Keratinocyte (primary cell): ENCODE data around the gene SYNDIG1. TPM values are rescaled to one million over a fixed set of nuclear protein-coding genes. Genes with fewer than 3 reads are reported as not detected.

Experiments
- DNase-seq: peaks from one replicate; pipeline ENCODE4 v3.0.0-alpha.2; 2011; ENCODE audit warnings: low read depth, missing footprints, low spot score
- FAIRE-seq: peaks from 2 replicates; lab custom pipeline; 2011; peaks lifted over from hg19 to GRCh38; lab: Jason Lieb, UNC
- H2AFZ ChIP-seq: 2 replicates; pipeline ENCODE4 v1.6.0; 2012; ENCODE audit warnings: low read length, control low read depth, inconsistent platforms; ENCODE audit not compliant: control insufficient read depth
- H3K27ac ChIP-seq: 2 replicates; pipeline ENCODE4 v1.5.1; 2011; ENCODE audit warnings: low read length; ENCODE audit not compliant: control insufficient read depth, insufficient read depth
- H3K27me3 ChIP-seq: 3 replicates; pipeline ENCODE4 v1.6.0; 2011; ENCODE audit warnings: low read length; ENCODE audit not compliant: control insufficient read depth, insufficient read depth; ENCODE audit errors: extremely low read depth
- H3K36me3 ChIP-seq, 2 experiments: 2 replicates in 1 of 2; 3 replicates in 1 of 2; pipeline ENCODE4 v1.5.1; 2011; ENCODE audit warnings: low read length in 2 of 2, mild to moderate bottlenecking in 1 of 2; ENCODE audit not compliant: control insufficient read depth in 2 of 2, insufficient read depth in 2 of 2; ENCODE audit errors: extremely low read depth in 1 of 2
- H3K4me1 ChIP-seq: 3 replicates; pipeline ENCODE4 v1.5.1; 2011; ENCODE audit warnings: low read length; ENCODE audit not compliant: control insufficient read depth, insufficient read depth; ENCODE audit errors: extremely low read depth
- H3K4me2 ChIP-seq: 3 replicates; pipeline ENCODE4 v1.6.0; 2011; ENCODE audit warnings: low read depth, low read length; ENCODE audit not compliant: control insufficient read depth, insufficient read depth; ENCODE audit errors: extremely low read depth
- H3K4me3 ChIP-seq, 3 experiments: fragments of 200-600 bp in 1 of 3; sonication (generic) in 1 of 3; 2 replicates in 2 of 3; 3 replicates in 1 of 3; pipeline ENCODE4 v1.5.1; 2011 to 2016; ENCODE audit warnings: low read length in 3 of 3, mild to moderate bottlenecking in 3 of 3, control low read depth in 2 of 3, inconsistent platforms in 1 of 3, low read depth in 1 of 3, mixed read lengths in 1 of 3, mixed run types in 1 of 3, moderate library complexity in 1 of 3; ENCODE audit not compliant: control insufficient read depth in 2 of 3, insufficient read depth in 2 of 3; ENCODE audit errors: extremely low read depth in 1 of 3
- H3K79me2 ChIP-seq: 2 replicates; pipeline ENCODE4 v1.6.0; 2012; ENCODE audit warnings: low read length; ENCODE audit not compliant: control insufficient read depth, insufficient read depth
- H3K9ac ChIP-seq: 3 replicates; pipeline ENCODE4 v1.6.0; 2011; ENCODE audit warnings: low read length; ENCODE audit not compliant: control insufficient read depth, insufficient read depth; ENCODE audit errors: extremely low read depth
- H3K9me1 ChIP-seq: 3 replicates; pipeline ENCODE4 v1.6.0; 2011; ENCODE audit warnings: low read length; ENCODE audit not compliant: control insufficient read depth, insufficient read depth; ENCODE audit errors: extremely low read depth
- H3K9me3 ChIP-seq: 2 replicates; pipeline ENCODE4 v1.5.1; 2012; ENCODE audit warnings: low read depth, low read length; ENCODE audit not compliant: control insufficient read depth
- H4K20me1 ChIP-seq: 3 replicates; pipeline ENCODE4 v1.6.0; 2011; ENCODE audit warnings: low read length; ENCODE audit not compliant: control insufficient read depth, insufficient read depth; ENCODE audit errors: extremely low read depth
- EZH2 ChIP-seq: IDR thresholded peaks from one replicate; pipeline ENCODE4 v1.6.1; 2012; ENCODE audit warnings: inconsistent platforms, mild to moderate bottlenecking, low read length, moderate library complexity
- dilution Hi-C: fragments of 300-500 bp; cut with MboI; formaldehyde crosslinking; loops from one replicate; pipeline ENCODE4 v1.7.0; 2020; ENCODE audit warnings: low sequenced_read_pairs; ENCODE audit not compliant: extremely low pct_ligation_motif_present
- polyA plus RNA-seq, 5 experiments: library from polyadenylated mRNA; depleted of rRNA in 3 of 5; stranded (reverse) in 3 of 5; stranded (forward) in 1 of 5; unstranded in 1 of 5; fragments of >200 nt; gene quantifications; 1 replicate in 1 of 5; 2 replicates in 3 of 5; 3 replicates in 1 of 5; pipeline versions ENCODE4 v1.2.1 to v1.2.3, GENCODE V29; 2011 to 2012; ENCODE audit warnings: missing spikeins in 2 of 5, low read depth in 1 of 5, low replicate concordance in 1 of 5
- TF ChIP-seq, protein P1 (sequence below), 3 experiments: IDR thresholded peaks in 1 of 3; conservative IDR thresholded peaks in 1 of 3; optimal IDR thresholded peaks in 1 of 3; 2 replicates in 2 of 3; 3 replicates in 1 of 3; pipeline versions ENCODE3 to v1.5.1; 2011; ENCODE audit warnings: low read length in 3 of 3, mild to moderate bottlenecking in 3 of 3, moderate library complexity in 2 of 3, control low read depth in 1 of 3, inconsistent platforms in 1 of 3; ENCODE audit not compliant: insufficient read depth in 2 of 3; ENCODE audit errors: extremely low read depth in 1 of 3

The SYNDIG1 gene
- polyA plus RNA-seq, 1 donor (not counting 4 experiments of a cell fraction or from before 2014, with no cell fraction given), result 0.38 TPM

DNA sequence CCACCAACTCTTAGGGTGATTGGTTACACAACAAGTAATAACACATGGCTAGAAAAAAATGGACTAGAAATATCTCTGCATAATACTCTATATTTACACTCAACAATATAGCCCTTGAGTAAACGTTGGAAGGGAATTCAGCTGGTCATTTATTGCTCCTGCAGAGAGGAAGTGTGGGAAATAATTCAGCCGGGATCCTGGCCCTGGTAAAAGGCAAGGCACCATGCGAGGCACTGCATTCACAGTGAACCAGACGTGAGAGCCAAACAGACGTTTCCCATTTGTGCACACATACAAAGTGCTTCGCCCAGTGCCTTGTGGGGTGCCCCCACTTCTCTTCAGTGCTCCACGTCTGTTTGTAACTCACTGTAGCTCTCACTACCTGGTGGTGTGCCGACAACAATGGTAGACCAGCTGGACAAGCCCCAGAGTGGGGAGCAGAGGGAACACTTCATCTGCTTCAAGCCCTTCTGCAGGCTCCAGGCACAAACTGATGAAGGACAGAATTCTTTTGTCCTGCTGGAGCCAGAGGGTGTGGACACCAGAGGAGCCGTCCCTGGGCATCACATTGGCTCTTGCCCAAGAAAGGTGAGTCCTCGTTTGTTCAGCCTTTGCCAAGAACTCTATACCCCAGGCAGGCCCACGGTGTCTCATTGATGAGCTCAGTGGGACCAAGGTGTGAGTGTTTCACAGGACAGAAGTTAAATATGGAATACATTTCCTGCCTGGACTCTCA lies 18.8 kb downstream of the SYNDIG1 start:
- Histone ChIP-seq H3K27ac (no peak overlapping the region), H3K9me3 (peaks cover 5% of the 10 kb centered on the region), H3K4me2 (no peak overlapping the region), H3K27me3 (no peaks in the 10 kb centered on the region), H3K79me2 (no peaks in the 10 kb centered on the region), H3K4me1 (no peaks in the 10 kb centered on the region), H4K20me1 (no peaks in the 10 kb centered on the region), H3K4me3 (no peak overlapping the region), H3K9me1 (no peaks in the 10 kb centered on the region), H3K9ac (no peak overlapping the region), H2AFZ (no peak overlapping the region), H3K36me3 (no peaks in the 10 kb centered on the region)
- TF ChIP-seq EZH2, result no peak
- TF ChIP-seq, protein P1, sequence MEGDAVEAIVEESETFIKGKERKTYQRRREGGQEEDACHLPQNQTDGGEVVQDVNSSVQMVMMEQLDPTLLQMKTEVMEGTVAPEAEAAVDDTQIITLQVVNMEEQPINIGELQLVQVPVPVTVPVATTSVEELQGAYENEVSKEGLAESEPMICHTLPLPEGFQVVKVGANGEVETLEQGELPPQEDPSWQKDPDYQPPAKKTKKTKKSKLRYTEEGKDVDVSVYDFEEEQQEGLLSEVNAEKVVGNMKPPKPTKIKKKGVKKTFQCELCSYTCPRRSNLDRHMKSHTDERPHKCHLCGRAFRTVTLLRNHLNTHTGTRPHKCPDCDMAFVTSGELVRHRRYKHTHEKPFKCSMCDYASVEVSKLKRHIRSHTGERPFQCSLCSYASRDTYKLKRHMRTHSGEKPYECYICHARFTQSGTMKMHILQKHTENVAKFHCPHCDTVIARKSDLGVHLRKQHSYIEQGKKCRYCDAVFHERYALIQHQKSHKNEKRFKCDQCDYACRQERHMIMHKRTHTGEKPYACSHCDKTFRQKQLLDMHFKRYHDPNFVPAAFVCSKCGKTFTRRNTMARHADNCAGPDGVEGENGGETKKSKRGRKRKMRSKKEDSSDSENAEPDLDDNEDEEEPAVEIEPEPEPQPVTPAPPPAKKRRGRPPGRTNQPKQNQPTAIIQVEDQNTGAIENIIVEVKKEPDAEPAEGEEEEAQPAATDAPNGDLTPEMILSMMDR (optimal IDR thresholded peaks at IDR 0.05 in 1 of 3, IDR thresholded peaks at IDR 0.05 in 1 of 3, conservative IDR thresholded peaks at IDR 0.05 in 1 of 3; ENCODE audit: extremely low read depth in 1 of 3, insufficient read depth in 2 of 3, low read length in 3 of 3), result no peak
- dilution Hi-C loops, result no loop called here
- DNase-seq, result no peak
- no peak for FAIRE-seq

DNA sequence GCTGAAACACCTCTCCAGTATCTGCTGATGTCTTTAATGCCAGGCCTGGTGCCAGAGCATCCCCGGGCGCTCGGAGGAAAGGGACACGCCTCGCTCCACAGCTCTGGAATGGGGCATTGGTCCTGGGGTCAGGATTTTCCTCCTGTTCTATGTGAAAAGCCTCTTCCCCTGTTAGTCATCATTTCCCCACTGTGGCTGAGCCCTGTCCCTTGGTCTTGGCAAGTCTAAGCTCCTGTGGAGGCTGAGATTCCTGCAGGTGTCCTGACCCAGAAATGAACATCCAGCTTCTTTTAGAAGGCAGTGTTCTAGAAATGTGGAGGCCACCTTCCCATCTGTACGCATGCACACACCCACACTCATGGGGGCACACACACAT lies 19.4 kb downstream of the SYNDIG1 start:
- Histone ChIP-seq H3K9ac (no peak overlapping the region), H2AFZ (no peak overlapping the region), H4K20me1 (no peaks in the 10 kb centered on the region), H3K36me3 (no peaks in the 10 kb centered on the region), H3K27me3 (no peaks in the 10 kb centered on the region), H3K9me1 (no peaks in the 10 kb centered on the region), H3K9me3 (peaks cover 5% of the 10 kb centered on the region), H3K4me2 (no peak overlapping the region), H3K27ac (no peak overlapping the region), H3K4me3 (no peak overlapping the region), H3K79me2 (no peaks in the 10 kb centered on the region), H3K4me1 (no peaks in the 10 kb centered on the region)
- FAIRE-seq (no peak), DNase-seq (no peak)
- dilution Hi-C loops, result no loop called here
- TF ChIP-seq, protein P1 (optimal IDR thresholded peaks at IDR 0.05 in 1 of 3, IDR thresholded peaks at IDR 0.05 in 1 of 3, conservative IDR thresholded peaks at IDR 0.05 in 1 of 3; ENCODE audit: extremely low read depth in 1 of 3, insufficient read depth in 2 of 3, low read length in 3 of 3), result no peak
- TF ChIP-seq EZH2, result no peak
